Posterior cingulate gyrus (tissue), 11 donors: ENCODE measurements around the gene IZUMO4.
"Not testable (repeated sequence)": the region's sequence is repeated elsewhere in the genome, so short reads cannot be mapped to it uniquely, and the experiment has no call there.

Experiments used
- DNase-seq, 10 donors: peaks; one replicate each; pipeline versions ENCODE4 v3.0.0 to v3.0.0-alpha.2; 2020 to 2021; ENCODE audit warnings: mixed read lengths in 3 of 10
- intact Hi-C: fragments of 100-400 bp; cut with DNase I; formaldehyde crosslinking; loops from one replicate; pipeline ENCODE4 v1.15.1; 2023

IZUMO4 gene

GRCh38 chr19:2119921-2120785 lies 23.4 kb downstream of the IZUMO4 start:
- peak in 1 of 10 donors; percentile 75 for DNase-seq
- intact Hi-C loops = no loop called here

- DNase-seq = peak in 1 of 10 donors; percentile 86
- intact Hi-C loops = no loop called here
Measured at GRCh38 chr19:2120821-2121220, 24.1 kb downstream of the IZUMO4 start.

GRCh38 chr19:2121416-2122051 lies 24.8 kb downstream of the IZUMO4 start:
- intact Hi-C loops = no loop called here
- DNase-seq = peak in 1 of 10 donors; percentile 83

GRCh38 chr19:2122251-2122650 lies 25.5 kb downstream of the IZUMO4 start:
- peak in 1 of 10 donors; percentile 67 for DNase-seq
- intact Hi-C loops = no loop called here

- no peak for DNase-seq
- intact Hi-C loops = no loop called here
Measured at GRCh38 chr19:2122982-2123381, 26.3 kb downstream of the IZUMO4 start.

GRCh38 chr19:2123682-2124387 lies 27.1 kb downstream of the IZUMO4 start:
- intact Hi-C loops = no loop called here
- DNase-seq = peak in 1 of 10 donors; percentile 76

GRCh38 chr19:2126879-2127518 lies 30.3 kb downstream of the IZUMO4 start:
- intact Hi-C loops = no loop called here

GRCh38 chr19:2127758-2128157 lies 31.0 kb downstream of the IZUMO4 start:
- DNase-seq = no peak

More at GRCh38 chr19:2126879-2127518, 30.3 kb downstream of the IZUMO4 start:
- peak in 1 of 10 donors; percentile 78 for DNase-seq

GRCh38 chr19:2128252-2128651 lies 31.5 kb downstream of the IZUMO4 start:
- DNase-seq, intact Hi-C loops: not testable (repeated sequence)

More at GRCh38 chr19:2127758-2128157, 31.0 kb downstream of the IZUMO4 start:
- intact Hi-C loops = no loop called here

GRCh38 chr19:2129022-2129421 lies 32.3 kb downstream of the IZUMO4 start:
- DNase-seq = no peak
- intact Hi-C loops = no loop called here

- intact Hi-C loops = no loop called here
- DNase-seq = no peak
Measured at GRCh38 chr19:2129486-2129885, 32.8 kb downstream of the IZUMO4 start.

- intact Hi-C loops = no loop called here
- no peak for DNase-seq
Measured at GRCh38 chr19:2129892-2130770, 33.4 kb downstream of the IZUMO4 start.

GRCh38 chr19:2131012-2131975 lies 34.6 kb downstream of the IZUMO4 start:
- intact Hi-C loops, DNase-seq: not testable (repeated sequence)

GRCh38 chr19:2132191-2132590 lies 35.5 kb downstream of the IZUMO4 start:
- intact Hi-C loops = no loop called here
- DNase-seq = peak in 1 of 10 donors; percentile 73

GRCh38 chr19:2132731-2133490 lies 36.2 kb downstream of the IZUMO4 start:
- intact Hi-C loops = no loop called here

GRCh38 chr19:2135474-2136402 lies 39.0 kb downstream of the IZUMO4 start:
- peak in 1 of 10 donors; percentile 79 for DNase-seq
- intact Hi-C loops = no loop called here

More at GRCh38 chr19:2132731-2133490, 36.2 kb downstream of the IZUMO4 start:
- DNase-seq = no peak
